Measurements from ENCODE around the gene DAZAP2. TPM values are rescaled to one million over a fixed set of nuclear protein-coding genes. Genes with fewer than 3 reads are reported as not detected.

DAZAP2 gene
- total and polyA plus RNA-seq, 4 donors = 66.0 to 218 (median 135) TPM

- DNase-seq (ENCODE audit: low spot score) = no peak
- no peaks in the 10 kb centered on the region for H3K9me3 ChIP-seq (ENCODE audit: control insufficient read depth in 4 of 4, low read length in 3 of 4)
- no peak overlapping the region for H3K9ac ChIP-seq (ENCODE audit: low read depth in 1 of 2, low read length in 2 of 2)
- WGBS = 97% methylated on average over 1 of the region's 1 CpG
- H3K4me3 ChIP-seq (ENCODE audit: low read depth in 1 of 3, low read length in 3 of 3) = no peak overlapping the region
- H3K27me3 ChIP-seq (ENCODE audit: control insufficient read depth in 4 of 4, insufficient read depth in 4 of 4, low read length in 3 of 4) = no peaks in the 10 kb centered on the region
- H3K4me1 ChIP-seq (ENCODE audit: control insufficient read depth in 4 of 4, insufficient read depth in 4 of 4, low read length in 3 of 4) = no peaks in the 10 kb centered on the region
- H3K27ac ChIP-seq (ENCODE audit: low read depth in 1 of 2, low read length in 2 of 2) = no peak overlapping the region
- H3K36me3 ChIP-seq (ENCODE audit: control insufficient read depth in 4 of 4, insufficient read depth in 3 of 4, low read depth in 1 of 4, low read length in 3 of 4) = no peaks in the 10 kb centered on the region
- TF ChIP-seq CTCF (IDR thresholded peaks at IDR 0.05; ENCODE audit: low read depth, low read length, missing input control) (no peak), GABPA (IDR thresholded peaks at IDR 0.05 in 1 of 2, conservative IDR thresholded peaks at IDR 0.05 in 1 of 2) (no peak), NR2F2 (IDR thresholded peaks at IDR 0.05) (no peak), HNF4G (IDR thresholded peaks at IDR 0.05) (no peak), ATF3 (IDR thresholded peaks at IDR 0.05) (no peak), JUND (IDR thresholded peaks at IDR 0.05) (no peak), REST (IDR thresholded peaks at IDR 0.05) (no peak), SP1 (IDR thresholded peaks at IDR 0.05) (no peak), RAD21 (IDR thresholded peaks at IDR 0.05) (no peak), ZBTB33 (IDR thresholded peaks at IDR 0.05) (no peak), FOXA2 (IDR thresholded peaks at IDR 0.05) (no peak), YY1 (IDR thresholded peaks at IDR 0.05) (no peak), HNF4A (conservative IDR thresholded peaks at IDR 0.05) (no peak), FOXA1 (IDR thresholded peaks at IDR 0.05) (no peak), EGR1 (IDR thresholded peaks at IDR 0.05; ENCODE audit: low read depth in 2 of 2) (no peak), RXRA (IDR thresholded peaks at IDR 0.05) (no peak), TAF1 (conservative IDR thresholded peaks at IDR 0.05) (no peak), MAX (IDR thresholded peaks at IDR 0.05) (no peak)
Measured at GRCh38 chr12:51253276-51253675, 14.7 kb downstream of the DAZAP2 start.
